HUES48 (cell line): ENCODE results near the gene SERPINB11.
"Not testable (repeated sequence)": the region's sequence is repeated elsewhere in the genome, so short reads cannot be mapped to it uniquely, and the experiment has no call there.

Source experiments
- H3K27ac ChIP-seq: one replicate; pipeline ENCODE4 v1.7.0; 2013; ENCODE audit warnings: low read depth, low read length, inconsistent platforms
- H3K27me3 ChIP-seq: 2 replicates; pipeline ENCODE4 v1.6.1; 2013; ENCODE audit warnings: mild to moderate bottlenecking, low read length; ENCODE audit not compliant: control insufficient read depth, insufficient read depth
- H3K36me3 ChIP-seq: 2 replicates; pipeline ENCODE4 v1.6.1; 2013; ENCODE audit warnings: low read length; ENCODE audit not compliant: control insufficient read depth, insufficient read depth
- H3K4me1 ChIP-seq: 2 replicates; pipeline ENCODE4 v1.6.1; 2013; ENCODE audit warnings: mild to moderate bottlenecking, low read length; ENCODE audit not compliant: control insufficient read depth, insufficient read depth
- H3K4me3 ChIP-seq: 2 replicates; pipeline ENCODE4 v1.5.1; 2013; ENCODE audit warnings: mild to moderate bottlenecking, low read depth, low read length
- H3K9ac ChIP-seq: 2 replicates; pipeline ENCODE4 v1.6.1; 2013; ENCODE audit warnings: mild to moderate bottlenecking, low read depth, low read length, moderate library complexity
- H3K9me3 ChIP-seq: 2 replicates; pipeline ENCODE4 v1.6.1; 2013; ENCODE audit warnings: low read length; ENCODE audit not compliant: control insufficient read depth, insufficient read depth

SERPINB11 gene, protein sequence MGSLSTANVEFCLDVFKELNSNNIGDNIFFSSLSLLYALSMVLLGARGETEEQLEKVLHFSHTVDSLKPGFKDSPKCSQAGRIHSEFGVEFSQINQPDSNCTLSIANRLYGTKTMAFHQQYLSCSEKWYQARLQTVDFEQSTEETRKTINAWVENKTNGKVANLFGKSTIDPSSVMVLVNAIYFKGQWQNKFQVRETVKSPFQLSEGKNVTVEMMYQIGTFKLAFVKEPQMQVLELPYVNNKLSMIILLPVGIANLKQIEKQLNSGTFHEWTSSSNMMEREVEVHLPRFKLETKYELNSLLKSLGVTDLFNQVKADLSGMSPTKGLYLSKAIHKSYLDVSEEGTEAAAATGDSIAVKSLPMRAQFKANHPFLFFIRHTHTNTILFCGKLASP

DNA sequence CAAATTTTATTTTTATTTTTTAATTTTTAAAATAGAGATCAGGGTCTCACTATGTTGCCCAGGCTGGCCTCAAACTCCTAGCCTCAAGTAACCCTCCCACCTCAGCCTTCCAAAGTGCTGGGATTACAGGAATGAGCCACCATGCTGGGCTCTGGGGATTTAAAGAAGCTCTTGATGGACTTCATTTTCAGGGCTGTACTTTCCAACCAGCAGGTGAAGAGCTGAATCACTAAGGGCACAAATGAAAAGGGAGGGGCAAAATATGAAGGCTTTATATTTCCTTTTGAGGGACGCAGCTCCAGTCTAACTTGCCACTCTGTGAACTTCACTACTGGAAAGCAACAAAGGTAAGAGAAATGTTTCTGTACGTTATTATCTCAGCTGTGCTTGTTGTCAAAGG is at the start of gene SERPINB11:
TSS of gene SERPINB11 (plus strand) at position 301 of the 400 bp plus-strand sequence. CDS start 7,234 bp downstream, outside the sequence.
- Histone ChIP-seq H3K4me3 (no peak within 1 kb of the TSS), H3K36me3 (no peaks in the 10 kb centered on the region), H3K27ac (no peak within 1 kb of the TSS), H3K9me3 (no peaks in the 10 kb centered on the region), H3K4me1 (no peaks in the 10 kb centered on the region), H3K27me3 (no peaks in the 10 kb centered on the region), H3K9ac (no peak within 1 kb of the TSS)

DNA sequence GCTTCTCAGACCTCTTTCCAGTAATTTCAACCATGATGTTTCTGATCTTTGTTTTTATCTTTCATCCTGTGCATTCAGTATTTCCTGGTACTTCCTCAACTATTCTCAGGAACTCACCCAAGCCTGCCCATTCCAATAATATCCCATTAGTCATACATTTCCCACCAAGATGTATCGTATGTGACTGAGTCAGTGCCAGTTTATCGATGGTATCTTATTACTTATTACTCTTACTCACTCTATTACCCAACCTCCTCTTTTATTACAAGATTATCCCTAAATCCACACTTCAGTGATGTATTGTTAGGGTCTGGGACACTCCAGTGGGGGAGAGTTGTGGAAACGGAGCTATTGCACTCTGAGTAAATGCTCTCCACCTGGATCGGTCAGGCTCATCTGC is 43.8 kb upstream of the SERPINB11 start:
- H3K4me1 ChIP-seq, H3K4me3 ChIP-seq, H3K9me3 ChIP-seq, H3K27me3 ChIP-seq, H3K36me3 ChIP-seq, H3K27ac ChIP-seq, H3K9ac ChIP-seq: not testable (repeated sequence)

DNA sequence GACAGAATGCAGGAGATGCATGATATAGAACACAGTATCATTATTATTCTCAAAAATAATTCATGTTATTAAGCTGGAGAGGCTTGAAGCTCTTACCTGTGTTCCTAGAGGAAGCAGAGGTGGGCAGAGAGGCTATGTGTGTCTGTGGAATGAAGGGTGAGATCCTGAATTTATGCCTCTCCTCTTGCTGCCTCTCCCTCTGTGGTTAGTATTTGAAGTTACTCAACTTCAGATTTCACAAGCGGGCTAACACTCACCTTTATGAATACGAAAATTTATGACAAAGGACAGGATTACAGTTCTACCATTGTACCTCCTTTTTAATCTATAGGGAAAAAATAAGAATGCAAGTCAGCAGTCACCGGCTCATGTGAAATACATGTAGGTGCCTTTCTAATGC is 41.0 kb upstream of the SERPINB11 start, which contains the start of gene SERPINB3:
TSS of gene SERPINB3 (minus strand) at position 144 of the 400 bp plus-strand sequence. CDS start 677 bp downstream, outside the sequence.
- H3K9me3 ChIP-seq, H3K36me3 ChIP-seq, H3K4me1 ChIP-seq, H3K27me3 ChIP-seq, H3K9ac ChIP-seq, H3K4me3 ChIP-seq: not testable (repeated sequence)
- H3K27ac ChIP-seq = peak within 1 kb of the TSS; percentile 42

DNA sequence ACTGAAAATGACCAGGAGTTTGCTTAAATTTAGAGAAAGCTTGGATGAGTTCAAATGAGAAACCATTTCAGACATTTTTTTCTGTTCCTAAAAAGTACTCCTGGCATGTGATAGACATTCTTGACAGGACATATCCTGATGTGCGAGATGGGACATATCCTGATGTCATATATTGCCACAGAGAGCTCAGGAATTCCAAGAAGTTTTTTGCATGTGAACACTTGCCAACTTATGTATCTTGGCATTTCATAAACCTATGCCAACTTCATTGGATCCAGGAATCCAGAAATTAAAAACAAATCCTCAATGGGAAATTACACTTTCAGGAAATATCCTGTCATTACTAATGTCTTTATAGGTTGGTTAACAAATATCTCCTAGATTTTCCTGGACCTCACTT is 38.2 kb upstream of the SERPINB11 start:
- Histone ChIP-seq H3K27me3 (no peaks in the 10 kb centered on the region), H3K4me1 (peaks cover 3% of the 10 kb centered on the region; the same call in 1 of the 2 replicates), H3K27ac (no peak overlapping the region), H3K9ac (no peak overlapping the region), H3K36me3 (no peaks in the 10 kb centered on the region), H3K9me3 (no peaks in the 10 kb centered on the region), H3K4me3 (no peak overlapping the region)

DNA sequence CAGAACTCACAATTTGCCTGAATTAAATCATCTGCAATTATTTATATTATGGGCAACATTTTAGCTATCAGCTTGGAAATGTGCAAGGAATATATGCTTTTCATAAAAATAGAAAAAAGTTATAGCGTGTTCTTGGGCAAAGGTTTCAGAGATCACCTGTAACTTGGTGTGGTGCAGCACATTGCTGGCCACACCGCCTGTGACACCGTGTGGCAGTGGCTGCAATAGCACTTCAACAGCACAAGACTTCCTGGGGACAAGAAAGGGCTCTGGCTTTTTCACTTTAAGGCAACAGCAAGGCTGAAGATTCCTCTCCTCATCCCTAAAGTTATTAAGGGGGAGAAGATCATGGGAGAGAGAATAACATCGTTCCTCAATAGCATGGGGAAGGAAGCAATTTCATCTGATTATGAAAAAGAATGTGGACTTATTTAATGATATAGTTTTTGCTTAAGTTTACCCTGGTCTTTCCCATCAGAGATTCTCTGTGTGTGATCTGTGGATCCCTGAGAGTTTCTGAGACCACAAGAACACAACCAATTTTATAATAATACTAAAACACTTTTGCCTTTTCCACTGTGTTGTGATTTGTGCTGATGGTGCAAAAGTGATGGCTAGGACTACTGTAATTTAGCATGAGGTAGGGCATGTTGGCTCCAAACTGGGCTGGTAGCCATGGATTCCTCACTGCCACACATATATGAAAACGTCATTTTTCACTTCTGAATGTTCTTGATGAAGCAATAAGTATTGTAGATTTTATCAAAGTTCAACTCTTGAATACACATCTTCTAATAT is 26.0 kb upstream of the SERPINB11 start:
- Histone ChIP-seq H3K27ac (no peak overlapping the region), H3K27me3 (no peaks in the 10 kb centered on the region), H3K4me1 (peaks cover 7% of the 10 kb centered on the region; the same call in 1 of the 2 replicates), H3K4me3 (no peak overlapping the region), H3K9me3 (no peaks in the 10 kb centered on the region), H3K36me3 (no peaks in the 10 kb centered on the region), H3K9ac (no peak overlapping the region)

DNA sequence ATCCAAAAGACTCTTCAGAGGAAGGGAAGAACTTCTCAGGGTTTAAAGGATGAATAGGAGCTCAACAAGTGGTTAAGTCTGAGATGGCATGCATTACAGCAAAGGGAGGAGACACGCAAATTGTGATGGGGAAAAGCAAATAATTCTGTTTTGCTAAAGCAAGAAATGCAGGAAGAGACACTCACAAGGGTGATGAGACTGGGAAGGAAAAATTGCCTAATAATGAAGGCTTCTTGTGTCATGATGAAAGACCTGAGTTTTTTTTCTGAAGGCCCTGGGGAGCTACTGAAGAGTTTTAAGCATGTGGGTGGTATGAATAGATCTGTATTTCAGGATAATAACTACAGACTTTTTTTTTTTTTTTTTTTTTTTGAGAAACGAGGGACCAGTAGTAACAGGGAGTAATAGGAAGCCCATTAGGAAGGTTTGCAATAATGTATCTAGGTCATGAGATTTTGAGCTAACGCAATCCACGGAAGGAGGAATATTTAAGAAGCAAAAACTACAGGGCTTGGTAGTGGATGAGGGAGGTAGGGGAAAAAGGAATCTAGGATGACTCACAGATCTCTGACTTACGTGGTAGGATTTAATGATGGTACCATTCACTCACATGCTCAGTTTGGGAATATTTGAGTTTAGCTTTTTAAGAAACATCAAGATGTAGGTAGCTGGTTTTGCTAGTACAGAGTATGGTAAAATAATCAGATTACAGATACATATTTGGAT is 25.1 kb upstream of the SERPINB11 start:
- peaks cover 7% of the 10 kb centered on the region; the same call in 1 of the 2 replicates for H3K4me1 ChIP-seq
- H3K27ac ChIP-seq = no peak overlapping the region
- H3K27me3 ChIP-seq = no peaks in the 10 kb centered on the region
- H3K9me3 ChIP-seq = no peaks in the 10 kb centered on the region
- no peak overlapping the region for H3K4me3 ChIP-seq
- no peaks in the 10 kb centered on the region for H3K36me3 ChIP-seq
- H3K9ac ChIP-seq = no peak overlapping the region

DNA sequence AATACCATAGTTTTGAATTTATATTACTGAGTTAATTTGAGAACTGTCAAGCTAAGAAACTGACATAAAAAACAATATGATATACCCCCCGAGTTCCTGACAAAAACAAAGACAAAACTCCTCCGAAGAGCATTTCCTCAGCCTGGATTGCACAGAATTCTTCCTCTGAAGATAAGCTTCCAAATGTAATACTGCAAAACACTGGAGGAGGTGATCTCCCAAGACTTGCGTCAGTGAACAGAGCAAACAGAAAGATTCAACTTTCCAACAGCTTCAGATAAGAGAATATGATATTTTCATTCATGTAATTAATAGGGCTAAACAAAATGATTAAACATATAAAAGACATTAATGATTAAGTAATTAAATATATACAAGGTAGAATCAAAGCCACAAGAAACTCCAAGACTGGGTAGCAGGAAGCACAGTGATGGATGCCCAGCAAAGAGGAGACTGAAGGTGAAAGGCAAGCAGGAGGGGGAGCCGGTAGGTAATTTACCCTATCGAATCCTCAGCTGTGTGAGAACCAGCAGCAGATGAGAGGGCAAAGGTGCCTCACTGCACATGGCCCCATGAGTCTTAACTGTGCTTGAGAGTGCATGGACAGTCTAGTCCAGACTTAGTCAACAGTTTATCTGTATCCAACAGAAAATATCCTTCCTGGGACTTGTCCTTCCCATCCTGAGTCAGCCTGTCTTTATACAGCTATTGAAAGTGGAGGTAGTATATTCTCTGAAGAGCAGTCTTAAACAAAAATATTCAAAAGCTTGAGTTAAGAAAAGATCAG is 22.7 kb upstream of the SERPINB11 start:
- no peak overlapping the region for H3K9ac ChIP-seq
- H3K27ac ChIP-seq = no peak overlapping the region
- H3K36me3 ChIP-seq = no peaks in the 10 kb centered on the region
- H3K4me1 ChIP-seq = peaks cover 23% of the 10 kb centered on the region
- no peaks in the 10 kb centered on the region for H3K27me3 ChIP-seq
- H3K4me3 ChIP-seq = no peak overlapping the region
- H3K9me3 ChIP-seq = no peaks in the 10 kb centered on the region

DNA sequence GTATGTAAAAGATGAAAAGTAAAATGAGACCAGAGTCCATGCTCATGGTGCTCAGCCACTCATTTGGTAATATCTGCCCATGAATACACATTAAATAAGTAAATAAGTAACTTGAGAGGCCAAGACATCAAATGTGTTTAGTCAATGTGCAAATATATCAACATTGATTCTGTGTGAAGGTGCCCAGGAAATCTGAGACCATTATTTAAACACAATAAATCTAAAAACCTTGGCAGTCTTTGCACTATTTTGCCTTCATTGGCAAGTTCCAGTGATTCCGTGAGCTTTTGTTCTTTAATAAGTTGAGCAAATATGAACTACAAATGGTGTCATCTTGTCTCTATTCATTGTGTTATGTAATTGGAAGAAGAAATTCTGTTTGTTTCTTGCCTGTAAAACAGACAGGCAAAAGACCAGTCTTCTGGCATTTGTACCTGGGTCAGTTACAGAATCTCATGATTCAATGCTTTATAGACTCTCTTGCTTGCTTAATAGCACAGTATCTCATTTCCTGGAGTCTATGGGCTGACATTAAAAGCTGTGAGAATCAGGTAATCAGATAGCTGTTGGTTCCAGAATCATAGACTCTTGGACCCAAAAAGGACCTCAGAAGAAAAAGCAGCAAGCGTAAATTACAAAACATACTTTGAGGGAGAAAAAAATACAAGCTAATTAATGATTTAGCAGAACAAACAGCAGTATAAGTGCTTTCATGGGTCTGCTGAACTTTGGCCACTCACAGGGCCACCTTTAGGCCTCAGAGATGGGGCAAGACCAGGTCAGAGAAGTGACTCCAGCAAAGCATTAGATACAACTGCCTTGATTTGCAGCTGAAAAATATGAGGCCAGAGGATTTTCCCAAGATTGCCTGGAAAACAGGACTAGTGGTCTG is 21.1 kb upstream of the SERPINB11 start:
- no peak overlapping the region for H3K9ac ChIP-seq
- no peaks in the 10 kb centered on the region for H3K27me3 ChIP-seq
- H3K9me3 ChIP-seq = no peaks in the 10 kb centered on the region
- no peak overlapping the region for H3K4me3 ChIP-seq
- H3K36me3 ChIP-seq = no peaks in the 10 kb centered on the region
- H3K4me1 ChIP-seq = peaks cover 23% of the 10 kb centered on the region
- H3K27ac ChIP-seq = no peak overlapping the region

DNA sequence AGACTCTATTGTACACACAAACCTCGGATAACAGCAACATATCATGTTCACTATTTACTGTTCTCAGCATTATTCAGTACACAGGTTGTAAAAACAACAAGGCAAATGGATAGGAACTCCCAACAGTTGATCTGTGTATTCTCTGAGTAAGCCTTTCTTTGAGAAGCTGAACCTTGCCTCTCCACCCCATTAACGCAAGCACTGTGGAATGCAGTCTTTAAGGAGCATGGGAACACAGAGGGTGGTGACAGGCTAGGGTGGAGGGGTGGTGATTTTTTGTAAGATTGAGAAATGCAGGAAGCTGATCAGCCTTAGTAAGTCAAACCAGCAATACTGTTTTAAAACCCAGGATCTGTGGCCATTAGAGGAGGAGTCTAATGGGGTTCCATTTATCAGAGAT is 19.6 kb upstream of the SERPINB11 start:
- no peak overlapping the region; the same call in 1 of the 2 replicates for H3K4me3 ChIP-seq
- no peak overlapping the region for H3K9ac ChIP-seq
- H3K27ac ChIP-seq = peak overlapping the region; percentile 88
- H3K4me1 ChIP-seq = peaks cover 16% of the 10 kb centered on the region
- no peaks in the 10 kb centered on the region for H3K36me3 ChIP-seq
- H3K9me3 ChIP-seq = peaks cover 5% of the 10 kb centered on the region; the same call in 1 of the 2 replicates
- no peaks in the 10 kb centered on the region for H3K27me3 ChIP-seq
